Astrocyte of the hippocampus (primary cell): Measurements from ENCODE around the gene KIF2C.
"Not testable (repeated sequence)": the region's sequence is repeated elsewhere in the genome, so short reads cannot be mapped to it uniquely, and the experiment has no call there.

Experiments
- DNase-seq: peaks from one replicate; pipeline ENCODE4 v3.0.0; 2011; ENCODE audit warnings: low read depth, low spot score

KIF2C gene

GRCh38 chr1:44739307-44740178 lies at the start of gene KIF2C:
KIF2C (plus strand) TSS chr1:44739837; CDS start chr1:44739933, 96 bp downstream.
- peak; percentile 99 for DNase-seq

DNA sequence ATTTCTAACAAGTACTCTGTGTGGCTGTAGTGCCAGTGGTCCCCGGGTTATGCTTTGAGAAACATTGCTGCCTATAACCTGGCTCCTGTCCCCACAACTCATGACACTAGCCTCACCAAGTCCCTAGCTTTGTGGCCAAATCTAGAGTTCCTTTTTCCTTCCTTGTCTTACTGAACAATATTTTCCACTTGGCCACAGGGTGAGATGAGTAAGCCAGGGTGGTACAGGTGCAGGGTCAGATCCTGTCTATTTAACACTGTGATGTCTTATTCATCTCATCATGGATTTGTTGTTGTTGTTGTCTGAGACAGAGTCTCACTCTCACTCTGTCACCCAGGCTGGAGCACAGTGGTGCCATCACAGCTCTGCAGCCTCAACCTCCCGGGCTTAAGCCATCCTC lies 46.5 kb upstream of the KIF2C start:
- DNase-seq: no peak

GRCh38 chr1:44693900-44694299 lies 45.7 kb upstream of the KIF2C start:
- no peak for DNase-seq

DNA sequence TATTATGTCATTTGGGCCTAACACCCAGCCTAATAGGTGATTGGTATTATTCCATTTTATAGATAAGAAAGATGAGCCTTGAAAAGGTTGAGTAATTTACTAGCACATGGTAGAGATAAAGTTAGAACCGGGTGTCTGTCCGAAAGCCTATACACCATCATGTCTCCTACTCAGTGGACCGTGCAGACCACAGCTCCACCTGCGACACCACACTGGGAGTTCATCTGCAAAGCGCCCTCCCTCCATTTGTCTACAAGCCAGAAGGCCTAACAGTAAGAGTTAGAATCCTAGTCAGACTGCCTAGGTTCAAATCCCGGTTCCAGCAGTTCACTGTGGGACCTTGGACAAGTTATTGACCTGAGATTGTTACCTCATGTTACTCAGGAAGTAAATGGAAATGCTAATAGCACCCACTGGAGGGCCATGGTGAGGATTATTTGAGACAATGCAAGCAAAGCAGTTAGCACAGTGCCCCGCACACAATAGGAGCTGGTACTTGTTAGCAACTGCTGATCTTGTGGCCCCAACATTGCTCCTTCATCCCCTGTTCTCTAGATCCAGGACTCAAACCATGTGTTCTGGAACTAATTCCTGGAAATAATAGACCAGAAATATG lies 44.7 kb upstream of the KIF2C start:
- DNase-seq: no peak

DNA sequence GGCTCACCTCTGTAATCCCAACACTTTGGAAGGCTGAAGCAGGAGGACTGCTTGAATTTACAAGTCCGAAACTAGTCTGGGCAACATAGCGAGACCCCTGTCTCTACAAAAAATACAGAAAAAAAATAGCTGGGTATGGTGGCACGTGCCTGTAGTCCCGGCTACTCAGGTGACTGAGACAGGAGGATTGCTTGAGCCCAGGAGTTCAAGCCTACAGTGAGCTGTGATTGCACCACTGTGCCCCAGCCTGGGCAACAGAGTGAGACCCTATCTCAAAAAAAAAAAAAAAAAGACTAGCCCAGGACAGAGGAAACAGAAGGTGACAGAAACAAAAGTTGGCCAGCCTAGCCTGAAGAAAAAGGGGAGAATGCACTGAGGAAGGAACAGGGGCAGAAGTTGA lies 44.0 kb upstream of the KIF2C start:
- DNase-seq: no peak

DNA sequence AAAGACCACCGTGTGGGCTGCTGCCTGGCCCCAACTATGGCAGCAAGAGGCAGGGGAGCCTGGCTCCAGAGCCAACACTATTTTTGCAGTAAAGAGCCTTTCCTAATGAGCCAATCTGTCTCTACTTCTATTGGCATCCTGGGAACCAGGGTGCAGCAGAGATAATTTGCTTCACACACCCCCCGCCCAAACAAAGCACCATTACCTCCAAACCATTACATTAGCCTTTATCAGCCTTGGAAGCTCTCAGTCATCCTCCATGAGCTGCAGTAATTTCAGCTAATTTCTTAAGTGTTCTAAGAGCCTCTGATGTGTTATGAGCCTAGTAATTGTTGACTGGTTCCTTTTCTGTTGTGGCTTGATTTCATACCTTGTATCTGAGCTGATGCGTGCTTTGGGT lies 43.5 kb upstream of the KIF2C start:
- DNase-seq: no peak

DNA sequence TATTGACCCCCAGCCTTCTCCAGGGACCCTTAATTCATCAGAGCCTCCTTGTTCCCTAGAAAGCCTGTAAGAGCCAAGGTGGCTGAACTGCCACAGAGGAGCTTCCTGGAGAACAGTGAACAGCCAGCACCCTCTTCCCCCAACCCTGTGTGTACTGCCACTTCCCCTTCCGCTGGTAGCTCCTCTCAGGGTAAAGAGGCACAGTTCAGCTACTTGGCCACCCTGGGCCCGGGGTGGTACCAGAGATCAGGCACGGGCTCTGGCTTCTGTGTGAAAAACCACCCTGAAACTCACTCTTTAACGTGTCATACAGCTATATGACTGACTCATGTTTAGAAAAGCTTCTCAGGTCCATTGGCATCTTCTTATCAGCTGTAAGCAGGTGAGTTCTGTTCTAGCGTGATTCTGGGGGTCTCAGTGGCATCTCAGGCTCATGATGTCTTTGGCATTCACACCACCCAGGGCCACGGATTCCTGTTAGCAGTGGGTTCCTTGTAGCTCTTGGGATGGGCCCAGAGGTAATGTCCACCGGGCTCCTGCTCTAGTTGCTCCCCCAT lies 42.8 kb upstream of the KIF2C start:
- no peak for DNase-seq

- no peak for DNase-seq
Measured at GRCh38 chr1:44698138-44698537, 41.5 kb upstream of the KIF2C start.

DNA sequence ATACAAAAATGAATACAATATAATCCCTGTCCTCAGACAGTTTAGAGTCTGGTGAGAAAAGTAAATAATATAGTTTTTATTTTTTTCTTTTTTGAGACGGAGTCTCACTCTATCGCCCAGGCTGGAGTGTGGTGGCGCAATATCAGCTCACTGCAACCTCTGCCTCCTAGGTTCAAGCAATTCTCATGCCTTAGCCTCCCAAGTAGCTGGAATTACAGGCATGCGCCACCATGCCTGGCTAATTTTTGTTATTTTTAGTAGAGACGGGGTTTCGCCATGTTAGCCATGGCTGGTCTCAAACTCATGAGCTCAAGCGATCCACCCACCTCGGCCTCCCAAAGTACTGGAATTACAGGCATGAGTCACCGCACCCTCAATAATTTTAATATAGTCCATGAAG lies 40.3 kb upstream of the KIF2C start:
- not testable (repeated sequence) for DNase-seq

GRCh38 chr1:44700573-44700972 lies 39.1 kb upstream of the KIF2C start:
- DNase-seq: no peak

DNA sequence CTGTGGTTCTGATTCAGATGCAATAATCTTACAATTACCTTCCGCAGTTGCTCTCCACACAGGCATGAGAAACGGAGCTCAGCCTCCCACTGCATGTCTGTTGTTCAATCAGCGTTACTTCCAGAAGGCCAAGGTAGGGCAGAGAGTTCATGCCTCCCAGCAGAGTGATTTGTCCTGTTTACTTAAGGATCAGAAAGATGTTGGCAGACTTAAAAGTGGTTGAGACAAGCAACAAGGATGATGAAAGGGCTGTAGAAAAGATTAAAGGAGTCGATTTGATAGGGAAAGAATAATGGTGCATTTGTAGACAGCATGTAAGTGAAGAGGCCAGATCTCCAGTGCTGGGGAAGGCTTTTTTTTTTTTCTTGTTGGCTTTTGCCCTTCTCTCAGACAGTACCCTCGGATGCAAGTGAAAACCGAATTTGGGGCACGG lies 38.5 kb upstream of the KIF2C start:
- no peak for DNase-seq

DNA sequence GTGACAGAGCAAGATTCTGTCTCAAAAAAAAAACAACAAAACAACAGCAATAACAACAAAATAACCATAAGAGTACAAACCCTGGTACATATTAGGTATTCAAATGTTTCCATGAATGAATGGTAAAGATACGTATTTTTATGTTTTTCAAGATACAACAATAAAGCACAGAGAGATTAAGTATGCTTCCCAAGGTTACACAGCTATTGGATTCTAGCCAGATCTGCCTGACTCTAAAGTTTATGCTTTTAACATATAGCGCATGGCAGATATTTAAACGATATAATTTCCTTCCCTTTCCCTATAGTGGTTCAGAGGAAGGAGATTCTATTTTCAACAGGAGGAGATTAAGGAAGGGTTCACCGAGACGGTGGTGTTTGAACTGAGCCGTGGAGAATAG lies 34.2 kb upstream of the KIF2C start:
- DNase-seq: no peak

DNA sequence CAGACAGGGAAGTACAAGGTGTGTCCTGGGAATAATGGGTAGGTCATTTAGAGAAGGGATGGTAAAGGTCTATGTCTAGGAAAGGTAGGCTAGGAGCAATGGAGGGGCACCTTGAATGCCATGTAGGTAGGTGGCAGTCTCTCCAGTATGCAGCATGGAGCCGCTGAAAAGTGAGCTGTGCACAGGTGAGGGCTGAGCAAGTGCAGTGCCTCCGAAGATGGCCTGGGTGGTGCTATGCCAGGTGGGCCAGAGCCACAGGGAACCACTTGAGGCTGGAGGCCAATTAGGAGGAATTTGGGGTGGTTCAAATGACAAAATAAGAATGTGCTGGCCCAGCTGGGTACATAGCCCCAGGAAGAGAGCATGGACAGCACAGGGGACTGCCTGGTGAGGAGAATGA lies 33.7 kb upstream of the KIF2C start:
- no peak for DNase-seq

DNA sequence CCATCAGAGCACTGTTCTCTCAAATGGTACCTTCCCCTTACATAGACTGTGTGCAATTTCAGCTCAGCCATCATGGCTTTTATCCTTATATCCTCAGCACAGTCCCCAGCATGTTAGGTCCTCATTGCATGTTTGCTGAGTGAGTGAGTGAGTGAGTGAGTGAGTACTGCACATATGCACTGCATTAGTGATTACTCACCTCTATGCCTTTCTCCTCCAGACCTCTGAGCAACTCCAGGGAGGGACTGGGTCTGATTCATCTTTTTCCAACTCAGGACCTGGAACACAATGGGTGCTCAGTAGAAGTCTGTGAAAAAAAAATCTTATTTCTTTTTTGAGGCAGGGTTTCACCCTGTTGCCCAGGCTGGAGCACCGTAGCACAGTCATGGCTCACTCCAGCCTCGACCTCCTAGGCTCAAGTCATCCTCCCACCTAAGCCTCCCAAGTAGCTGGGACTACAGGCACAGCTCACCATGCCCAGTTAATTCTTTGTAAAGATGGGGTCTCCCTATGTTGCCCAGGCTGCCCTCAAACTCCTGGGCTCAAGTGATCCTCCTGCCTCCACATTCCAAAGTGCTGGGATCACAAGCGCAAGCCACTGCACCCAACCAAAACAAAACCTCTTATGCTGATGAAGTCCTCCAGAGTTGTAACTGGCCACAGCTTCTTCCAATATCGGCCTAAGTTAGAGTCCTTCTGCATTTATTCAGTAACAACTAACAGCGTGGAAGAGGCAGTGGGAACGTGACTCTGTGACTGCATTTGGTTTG lies 32.3 kb upstream of the KIF2C start:
- DNase-seq: peak; percentile 82

GRCh38 chr1:44707959-44708831 lies 31.4 kb upstream of the KIF2C start:
- peak; percentile 23 for DNase-seq

DNA sequence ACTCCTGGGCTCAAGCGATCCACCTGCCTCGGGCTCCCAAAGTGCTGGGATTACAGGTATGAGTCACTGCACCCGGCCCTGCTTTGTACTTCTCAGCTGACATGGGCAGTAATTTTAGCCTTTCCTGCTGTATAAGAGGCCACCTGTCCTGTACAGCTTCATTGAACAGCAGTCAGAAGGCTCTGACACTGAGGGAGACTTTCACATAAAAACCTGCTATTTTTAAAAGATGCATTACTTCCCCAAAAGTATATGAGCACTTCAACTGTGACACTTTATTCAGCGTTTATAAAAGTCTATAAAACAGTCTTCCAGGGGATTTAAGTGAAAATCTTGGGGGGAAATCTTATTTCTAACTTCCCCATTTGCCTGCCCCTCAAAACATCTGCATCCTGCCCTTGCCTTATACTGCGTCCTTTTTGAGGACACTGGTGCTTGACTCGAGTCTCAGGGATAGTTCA lies 26.3 kb upstream of the KIF2C start:
- DNase-seq: no peak

- DNase-seq: no peak
Measured at GRCh38 chr1:44714532-44714931, 25.1 kb upstream of the KIF2C start.

DNA sequence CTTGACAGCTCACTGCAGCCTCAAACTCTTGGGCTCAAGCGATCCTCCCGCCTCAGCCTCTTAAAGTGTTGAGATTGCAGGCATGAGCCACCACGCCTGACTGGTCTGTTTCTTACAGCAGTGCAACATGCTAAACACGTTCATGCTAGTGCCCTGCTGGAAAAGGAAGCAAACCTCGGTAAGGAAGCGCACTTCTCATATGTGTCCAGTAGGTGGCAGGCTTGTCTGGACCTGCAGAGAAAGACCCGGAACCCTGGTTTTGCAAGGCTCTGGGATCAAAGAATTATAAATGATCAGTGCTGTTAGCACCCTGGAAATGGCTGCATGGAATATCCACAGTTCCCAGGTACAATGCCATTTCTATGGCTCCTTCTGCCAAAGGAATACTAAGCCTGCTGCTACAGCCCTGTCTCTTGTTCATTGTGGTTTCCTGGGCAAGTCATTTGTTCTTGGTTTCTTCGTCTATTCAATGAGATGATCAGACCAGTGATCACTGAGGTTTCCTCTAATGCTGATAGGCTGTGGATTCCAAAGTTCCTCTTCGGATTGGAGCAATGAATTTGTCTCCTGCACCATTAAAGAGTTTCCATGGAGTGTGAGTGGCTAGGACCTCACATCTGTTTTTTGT lies 24.6 kb upstream of the KIF2C start:
- peak; percentile 82 for DNase-seq

DNA sequence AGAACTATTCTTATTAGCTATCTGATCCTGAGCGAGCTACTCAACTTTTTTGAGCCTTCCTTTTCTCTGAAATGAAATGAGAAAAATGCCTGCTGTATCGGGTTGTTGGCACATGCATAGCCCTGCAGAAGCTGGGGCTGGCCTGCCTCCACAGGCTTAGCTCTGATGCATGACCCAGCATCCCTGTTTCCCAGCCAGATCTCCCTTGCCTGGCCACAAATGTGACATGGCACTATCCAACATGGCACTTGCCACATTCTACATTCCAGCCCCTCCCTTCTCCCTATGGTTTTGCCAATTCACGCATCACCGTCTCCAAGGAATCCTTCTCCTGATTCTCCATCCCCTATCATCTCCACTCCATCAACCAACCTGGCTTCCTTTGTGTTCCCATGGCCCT lies 22.5 kb upstream of the KIF2C start:
- DNase-seq: peak; percentile 37

GRCh38 chr1:44717653-44718052 lies 22.0 kb upstream of the KIF2C start:
- no peak for DNase-seq

GRCh38 chr1:44718091-44718490 lies 21.5 kb upstream of the KIF2C start:
- no peak for DNase-seq
